ENCODE results near the gene ANKS1B.
A peak's percentile ranks its signal among the peaks of the same experiment; 100 is the strongest.

Gene ANKS1B

GRCh38 chr12:99138393-99138792, 846.3 kb downstream of the ANKS1B start:
- no peak overlapping the region for H3K4me3 ChIP-seq (ENCODE audit: control insufficient read depth, low read depth, low read length)
- DNase-seq (ENCODE audit: low read depth) = no peak

GRCh38 chr12:99137124-99137855, 847.4 kb downstream of the ANKS1B start:
- H3K4me3 ChIP-seq (ENCODE audit: control insufficient read depth, low read depth, low read length) = no peak overlapping the region
- no peak for TF ChIP-seq CTCF (conservative IDR thresholded peaks at IDR 0.05; ENCODE audit: control insufficient read depth, insufficient read depth, low read depth, low read length)
- no peak for DNase-seq (ENCODE audit: low read depth)

More at GRCh38 chr12:99138393-99138792, 846.3 kb downstream of the ANKS1B start:
- TF ChIP-seq CTCF (conservative IDR thresholded peaks at IDR 0.05; ENCODE audit: control insufficient read depth, insufficient read depth, low read depth, low read length) = no peak

- no peak for DNase-seq (ENCODE audit: low read depth)
- no peak for TF ChIP-seq CTCF (conservative IDR thresholded peaks at IDR 0.05; ENCODE audit: control insufficient read depth, insufficient read depth, low read depth, low read length)
- no peak overlapping the region for H3K4me3 ChIP-seq (ENCODE audit: control insufficient read depth, low read depth, low read length)
Measured at GRCh38 chr12:99136516-99136915, 848.2 kb downstream of the ANKS1B start.

GRCh38 chr12:99135376-99135775, 849.4 kb downstream of the ANKS1B start:
- no peak for TF ChIP-seq CTCF (conservative IDR thresholded peaks at IDR 0.05; ENCODE audit: control insufficient read depth, insufficient read depth, low read depth, low read length)
- no peak overlapping the region for H3K4me3 ChIP-seq (ENCODE audit: control insufficient read depth, low read depth, low read length)
- no peak for DNase-seq (ENCODE audit: low read depth)

- no peak overlapping the region for H3K4me3 ChIP-seq (ENCODE audit: control insufficient read depth, low read depth, low read length)
- no peak for DNase-seq (ENCODE audit: low read depth)
- TF ChIP-seq CTCF (conservative IDR thresholded peaks at IDR 0.05; ENCODE audit: control insufficient read depth, insufficient read depth, low read depth, low read length) = no peak
Measured at GRCh38 chr12:99133401-99133800, 851.3 kb downstream of the ANKS1B start.

GRCh38 chr12:99131751-99132199, 853.0 kb downstream of the ANKS1B start:
- no peak overlapping the region for H3K4me3 ChIP-seq (ENCODE audit: control insufficient read depth, low read depth, low read length)
- DNase-seq (ENCODE audit: low read depth) = peak; percentile 20
- no peak for TF ChIP-seq CTCF (conservative IDR thresholded peaks at IDR 0.05; ENCODE audit: control insufficient read depth, insufficient read depth, low read depth, low read length)

Data from fibroblast of mammary gland (primary cell).